ENCODE results near the gene PLPPR1.

PLPPR1 gene

DNA sequence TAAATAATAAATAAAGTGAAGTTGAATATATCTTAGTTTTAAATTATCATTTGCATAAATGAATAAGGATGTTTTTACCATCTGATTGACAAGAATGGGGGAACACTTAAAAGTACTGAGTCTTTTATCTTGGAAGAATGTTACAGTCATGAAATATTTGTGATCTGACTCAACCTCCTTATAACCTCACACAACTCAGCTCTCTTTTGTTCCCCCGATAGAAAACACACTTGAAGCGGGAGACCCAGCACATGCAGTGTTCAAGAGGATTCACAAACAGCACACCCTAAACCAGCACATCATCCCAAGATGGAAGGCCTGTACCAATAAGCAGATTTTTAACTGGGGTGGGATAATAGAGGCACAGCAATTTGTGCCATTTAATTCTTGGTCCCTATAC is 340.8 kb downstream of the PLPPR1 start:
- CTCF ChIA-PET, result interaction anchor here (1.3 to 5.6 kb wide), 2 partner anchors 13 to 22 kb away, joined by 3 to 38 read pairs; no protein-coding TSS in a partner anchor
- DNase-seq (ENCODE audit: extremely low spot score), result no peak
- POLR2A ChIA-PET, result interaction anchor here (1.5 kb wide), 1 partner anchor 29 kb away, joined by 4 read pairs; the partner anchor contains the start of gene MRPL50

DNA sequence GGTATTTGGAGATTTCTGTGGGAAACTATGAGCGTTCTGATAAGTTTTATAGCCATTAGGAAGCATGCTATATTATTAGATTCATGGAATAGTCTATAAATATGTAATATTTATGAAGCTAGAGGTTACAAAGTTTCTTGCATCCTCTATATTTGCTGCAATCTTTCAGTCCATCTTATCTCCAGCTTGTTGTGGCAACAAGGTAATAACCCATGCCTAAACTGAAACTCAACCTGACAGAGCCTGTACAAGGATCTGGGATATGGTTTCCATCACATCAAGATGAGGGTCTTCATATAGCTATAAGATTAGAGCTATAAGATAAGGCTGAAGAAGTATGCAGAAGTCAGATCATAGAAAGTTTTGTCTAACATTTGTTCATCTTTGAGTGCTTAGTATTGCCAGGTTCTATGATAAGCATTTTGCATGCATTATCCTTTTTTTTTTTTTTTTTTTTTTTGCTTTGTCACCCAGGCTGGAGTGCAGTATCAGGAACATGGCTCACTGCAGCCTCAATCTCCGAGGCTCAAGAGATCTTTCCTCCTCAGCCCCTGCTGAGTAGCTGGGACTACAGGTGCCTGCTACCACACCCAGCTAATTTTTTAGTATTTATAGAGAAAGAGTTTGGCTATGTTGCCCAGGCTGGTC is 341.5 kb downstream of the PLPPR1 start:
- no peak for DNase-seq (ENCODE audit: extremely low spot score)
- TF ChIP-seq, protein P1, sequence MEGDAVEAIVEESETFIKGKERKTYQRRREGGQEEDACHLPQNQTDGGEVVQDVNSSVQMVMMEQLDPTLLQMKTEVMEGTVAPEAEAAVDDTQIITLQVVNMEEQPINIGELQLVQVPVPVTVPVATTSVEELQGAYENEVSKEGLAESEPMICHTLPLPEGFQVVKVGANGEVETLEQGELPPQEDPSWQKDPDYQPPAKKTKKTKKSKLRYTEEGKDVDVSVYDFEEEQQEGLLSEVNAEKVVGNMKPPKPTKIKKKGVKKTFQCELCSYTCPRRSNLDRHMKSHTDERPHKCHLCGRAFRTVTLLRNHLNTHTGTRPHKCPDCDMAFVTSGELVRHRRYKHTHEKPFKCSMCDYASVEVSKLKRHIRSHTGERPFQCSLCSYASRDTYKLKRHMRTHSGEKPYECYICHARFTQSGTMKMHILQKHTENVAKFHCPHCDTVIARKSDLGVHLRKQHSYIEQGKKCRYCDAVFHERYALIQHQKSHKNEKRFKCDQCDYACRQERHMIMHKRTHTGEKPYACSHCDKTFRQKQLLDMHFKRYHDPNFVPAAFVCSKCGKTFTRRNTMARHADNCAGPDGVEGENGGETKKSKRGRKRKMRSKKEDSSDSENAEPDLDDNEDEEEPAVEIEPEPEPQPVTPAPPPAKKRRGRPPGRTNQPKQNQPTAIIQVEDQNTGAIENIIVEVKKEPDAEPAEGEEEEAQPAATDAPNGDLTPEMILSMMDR (IDR thresholded peaks at IDR 0.05; ENCODE audit: control extremely low read depth, extremely low read depth, low read depth, missing control alignments), result no peak
- ChIA-PET CTCF (interaction anchor here (5.6 kb wide), 1 partner anchor 12 kb away, joined by 38 read pairs; no protein-coding TSS in a partner anchor), POLR2A (interaction anchor here (1.5 kb wide), 1 partner anchor 28 kb away, joined by 4 read pairs; the partner anchor contains the start of gene MRPL50)

More for the DNA sequence above, 340.8 kb downstream of the PLPPR1 start:
- TF ChIP-seq, protein P1 (IDR thresholded peaks at IDR 0.05; ENCODE audit: control extremely low read depth, extremely low read depth, low read depth, missing control alignments), result no peak

DNA sequence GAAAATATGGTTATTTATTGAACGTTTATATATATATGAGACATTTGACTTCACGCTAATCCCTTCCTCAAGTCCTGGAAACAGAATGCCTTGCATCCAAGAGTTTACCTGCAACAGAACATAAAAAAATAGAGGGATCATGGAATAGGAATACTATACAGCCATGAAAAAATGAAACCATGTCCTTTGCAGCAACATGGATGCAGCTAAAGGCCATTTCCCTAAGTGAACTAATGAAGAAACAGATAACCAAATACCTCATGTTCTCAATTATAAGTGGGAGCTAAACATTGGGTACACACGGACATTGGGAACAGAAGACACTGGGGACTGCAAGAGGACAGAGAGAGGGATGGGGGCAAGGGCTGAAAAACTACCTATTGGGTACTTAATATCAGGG is 343.3 kb downstream of the PLPPR1 start:
- POLR2A ChIA-PET, result no interaction called here
- DNase-seq (ENCODE audit: extremely low spot score), result no peak
- CTCF ChIA-PET, result interaction anchor here (1.2 to 5.6 kb wide), 2 partner anchors 10 kb away, joined by 3 to 38 read pairs; no protein-coding TSS in a partner anchor
- TF ChIP-seq, protein P1 (IDR thresholded peaks at IDR 0.05; ENCODE audit: control extremely low read depth, extremely low read depth, low read depth, missing control alignments), result no peak

DNA sequence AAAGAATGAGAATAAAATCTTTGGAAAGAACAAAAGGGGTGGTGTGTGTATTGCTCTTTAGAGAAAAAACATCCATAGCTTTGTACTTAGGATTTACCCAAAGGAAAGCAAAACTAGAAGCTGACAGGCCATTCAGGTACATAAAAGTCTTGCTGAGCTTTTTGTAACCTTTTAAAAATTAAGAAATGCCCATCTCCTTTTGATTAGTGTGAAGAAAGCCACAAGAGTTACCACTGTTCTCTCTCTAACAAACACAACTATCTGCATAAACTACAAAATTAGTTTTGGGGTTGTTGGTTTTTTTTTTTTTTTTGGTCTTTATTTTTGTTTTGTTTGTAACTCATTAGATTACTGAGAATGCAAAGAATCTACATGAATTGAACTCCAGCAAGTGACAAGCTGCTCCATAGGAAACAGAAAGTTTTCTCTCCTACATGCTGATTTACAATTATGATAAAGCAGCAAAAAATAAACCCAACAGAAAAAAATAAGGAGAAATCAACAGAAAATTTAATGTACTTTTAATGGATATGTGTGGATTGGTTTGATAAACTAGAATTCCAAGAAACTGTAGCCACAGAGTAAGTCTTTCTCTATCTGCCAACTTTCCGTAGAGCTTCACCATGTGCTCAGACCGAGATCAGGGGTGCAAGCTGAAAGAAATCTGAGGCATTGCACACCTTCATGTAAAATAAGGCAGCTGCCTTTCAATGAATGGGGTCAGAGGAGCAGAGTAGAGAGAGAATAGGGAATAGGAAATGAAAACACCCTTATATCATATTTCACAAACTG is 344.0 kb downstream of the PLPPR1 start:
- DNase-seq (ENCODE audit: extremely low spot score), result no peak
- ChIA-PET POLR2A (no interaction called here), CTCF (interaction anchor here (1.0 to 5.6 kb wide), 4 partner anchors 9 to 16 kb away, joined by 3 to 38 read pairs (median 6); no protein-coding TSS in a partner anchor)
- TF ChIP-seq, protein P1 (IDR thresholded peaks at IDR 0.05; ENCODE audit: control extremely low read depth, extremely low read depth, low read depth, missing control alignments), result no peak

Data from GM10248 (cell line).